Ammon's horn (tissue), 1 donor: ENCODE results near the gene EMC10.
"Not testable (repeated sequence)": the region's sequence is repeated elsewhere in the genome, so short reads cannot be mapped to it uniquely, and the experiment has no call there.

Experiments used
- DNase-seq: peaks from one replicate; pipeline ENCODE4 v3.0.0-alpha.2; 2016; ENCODE audit warnings: low spot score

The EMC10 gene

DNA sequence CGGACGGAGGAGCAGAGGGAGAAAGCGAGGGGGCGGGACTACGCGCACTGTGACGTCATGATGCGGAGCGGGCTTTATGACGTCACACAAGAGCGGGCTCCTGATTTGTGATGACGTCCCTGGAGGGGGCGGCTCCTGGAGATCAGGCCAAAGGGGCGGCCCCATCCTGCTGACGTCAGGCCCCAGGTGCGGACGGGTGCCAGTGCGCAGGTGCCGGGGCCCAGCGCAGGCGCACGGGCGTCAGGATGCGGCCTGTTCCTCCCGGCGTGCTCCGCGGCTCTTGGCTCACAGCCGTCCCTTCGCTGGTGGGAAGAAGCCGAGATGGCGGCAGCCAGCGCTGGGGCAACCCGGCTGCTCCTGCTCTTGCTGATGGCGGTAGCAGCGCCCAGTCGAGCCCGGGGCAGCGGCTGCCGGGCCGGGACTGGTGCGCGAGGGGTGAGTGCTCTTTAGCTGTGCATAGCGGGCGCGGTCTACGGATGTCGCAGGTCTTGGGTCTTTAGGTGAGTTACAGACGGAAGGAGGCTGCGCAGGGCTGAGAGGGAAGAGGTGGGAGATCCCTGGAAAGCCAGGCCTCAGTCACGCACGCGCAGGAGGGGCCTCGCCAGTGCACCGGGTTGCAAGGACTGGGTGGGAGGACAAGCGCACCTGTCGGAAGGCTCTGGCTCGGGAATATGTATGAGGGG, at the start of gene EMC10, which contains the start of gene GARIN5A:
TSS of gene EMC10 (plus strand) at position 284 of the 683 bp plus-strand sequence. CDS start at position 322, 38 bp downstream.
TSS of gene GARIN5A (minus strand) at position 625 of the 683 bp plus-strand sequence. CDS start at position 165, 460 bp downstream.
- DNase-seq = peak; percentile 89

DNA sequence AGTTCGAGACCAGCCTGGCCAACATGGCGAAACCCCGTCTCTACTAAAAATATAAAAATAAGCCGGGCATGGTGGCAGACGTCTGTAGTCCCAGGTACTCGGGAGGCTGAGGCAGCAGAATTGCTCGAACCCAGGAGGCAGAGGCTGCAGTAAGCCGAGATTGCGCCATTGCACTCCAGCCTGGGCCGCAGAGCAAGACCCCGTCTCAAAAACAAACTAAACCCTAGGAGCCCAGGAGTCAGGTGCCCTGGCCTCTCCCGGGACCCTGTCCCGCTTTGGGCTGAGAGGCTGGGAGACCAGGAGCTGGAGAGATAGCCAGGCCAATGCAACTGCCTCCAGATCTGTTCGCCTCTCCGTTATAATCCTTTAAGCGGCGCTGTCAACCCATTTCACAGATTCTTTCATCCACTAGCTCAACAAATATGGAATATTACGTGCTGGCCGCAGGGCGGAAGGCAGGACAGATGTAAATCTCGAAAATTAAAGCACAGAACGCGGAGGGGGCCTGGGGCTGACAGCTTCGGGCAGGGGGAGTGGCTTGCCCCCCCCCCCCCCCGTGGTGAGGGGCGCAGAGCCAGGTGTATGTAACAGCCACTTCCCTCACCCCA, 48.9 kb upstream of the EMC10 start:
- no peak for DNase-seq

DNA sequence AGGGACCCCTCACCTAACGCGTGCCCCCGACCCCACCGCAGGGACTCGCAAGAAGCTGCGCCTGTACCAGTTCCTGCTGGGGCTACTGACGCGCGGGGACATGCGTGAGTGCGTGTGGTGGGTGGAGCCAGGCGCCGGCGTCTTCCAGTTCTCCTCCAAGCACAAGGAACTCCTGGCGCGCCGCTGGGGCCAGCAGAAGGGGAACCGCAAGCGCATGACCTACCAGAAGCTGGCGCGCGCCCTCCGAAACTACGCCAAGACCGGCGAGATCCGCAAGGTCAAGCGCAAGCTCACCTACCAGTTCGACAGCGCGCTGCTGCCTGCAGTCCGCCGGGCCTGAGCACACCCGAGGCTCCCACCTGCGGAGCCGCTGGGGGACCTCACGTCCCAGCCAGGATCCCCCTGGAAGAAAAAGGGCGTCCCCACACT, 48.3 kb upstream of the EMC10 start:
- DNase-seq = peak; percentile 86

DNA sequence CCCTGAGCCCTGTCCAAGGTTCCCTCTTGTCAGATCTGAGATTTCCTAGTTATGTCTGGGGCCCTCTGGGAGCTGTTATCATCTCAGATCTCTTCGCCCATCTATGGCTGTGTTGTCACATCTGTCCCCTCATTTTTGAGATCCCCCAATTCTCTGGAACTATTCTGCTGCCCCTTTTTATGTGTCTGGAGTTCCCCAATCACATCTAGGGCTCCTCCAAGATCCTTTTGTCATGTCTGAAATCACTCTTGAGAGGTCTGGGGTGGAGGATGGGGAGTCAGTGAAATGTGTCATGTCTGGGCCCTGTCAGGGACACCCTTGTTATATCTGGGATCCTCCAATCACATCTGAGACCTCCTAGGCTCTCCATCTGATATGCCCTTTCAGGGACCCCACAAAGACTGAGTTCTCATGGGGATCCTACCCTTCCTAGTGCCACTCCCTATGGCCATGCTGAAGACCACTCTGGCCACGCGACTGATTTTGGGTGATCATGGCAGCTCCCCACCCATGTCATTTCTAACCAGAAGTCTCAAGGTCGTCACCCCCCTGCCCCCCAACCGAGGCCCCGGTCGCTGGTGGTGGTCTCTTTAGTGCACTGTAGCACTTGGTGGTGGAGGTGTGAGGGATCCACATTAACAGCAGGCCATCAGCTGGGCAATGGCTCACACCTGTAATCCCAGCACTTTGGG, 47.4 kb upstream of the EMC10 start:
- DNase-seq = no peak

DNA sequence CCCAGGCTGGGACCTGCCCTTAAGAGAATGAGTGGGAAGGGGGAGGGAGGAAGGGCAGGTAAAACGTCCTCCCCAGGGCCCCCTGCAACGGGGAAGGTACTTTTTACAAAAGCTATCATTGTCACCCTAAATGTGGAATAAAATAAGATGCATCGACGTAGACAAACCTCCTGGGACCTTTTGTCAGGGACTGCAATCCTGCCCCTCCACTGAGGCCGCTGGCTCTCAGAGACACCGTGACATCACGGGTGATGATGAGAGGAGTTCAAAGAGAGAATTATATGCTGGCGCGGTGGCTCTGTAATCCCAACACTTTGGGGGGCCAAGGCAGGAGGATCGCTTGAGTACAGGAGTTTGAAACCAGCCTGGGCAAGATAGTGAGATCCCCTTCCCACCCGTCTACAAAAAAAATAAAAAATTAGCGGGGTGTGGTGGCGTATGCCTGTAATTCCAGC, 45.4 kb upstream of the EMC10 start:
- DNase-seq = no peak

DNA sequence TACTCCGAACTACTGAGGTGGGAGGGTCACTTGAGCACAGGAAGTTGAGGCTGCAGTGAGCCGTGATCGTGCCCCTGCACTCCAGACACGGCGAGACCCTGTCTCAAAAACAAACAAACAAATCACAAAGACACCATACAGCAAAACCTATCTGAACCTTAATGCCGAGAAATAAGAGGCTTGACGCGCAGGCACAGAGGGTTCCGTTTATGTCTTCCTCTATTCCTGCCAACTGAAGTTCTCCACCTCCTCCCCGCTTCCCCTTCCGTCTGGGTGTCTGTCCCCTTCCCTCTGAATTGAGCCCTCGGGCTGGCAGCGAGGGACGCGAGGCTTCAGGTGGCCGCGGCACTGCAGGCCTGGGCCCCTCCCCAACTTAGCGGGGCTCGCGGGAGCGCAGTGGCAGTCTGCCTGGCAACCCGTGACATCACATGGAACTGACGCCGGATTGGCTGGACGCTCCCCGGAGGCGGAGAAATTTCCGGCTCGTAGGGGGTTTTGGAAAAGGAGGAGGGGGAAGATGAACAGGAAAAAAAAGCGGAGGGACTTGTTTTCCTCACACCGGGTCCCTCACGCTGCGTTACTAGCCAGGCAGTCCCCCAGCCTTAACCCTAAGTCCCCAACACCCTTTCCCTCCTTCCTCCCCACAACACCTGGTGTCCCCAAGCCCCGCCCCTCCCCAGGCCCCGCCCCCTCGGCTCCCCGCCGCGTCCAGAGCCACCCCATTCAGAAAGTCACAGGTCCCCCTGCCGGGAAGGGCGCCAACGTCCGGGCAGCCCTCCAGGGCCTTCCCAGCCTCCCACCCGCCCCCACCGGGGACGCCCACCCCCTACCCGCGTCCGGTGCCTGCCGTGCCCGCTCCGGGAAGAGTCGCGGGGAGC, 44.7 kb upstream of the EMC10 start:
- DNase-seq = peak; percentile 92

DNA sequence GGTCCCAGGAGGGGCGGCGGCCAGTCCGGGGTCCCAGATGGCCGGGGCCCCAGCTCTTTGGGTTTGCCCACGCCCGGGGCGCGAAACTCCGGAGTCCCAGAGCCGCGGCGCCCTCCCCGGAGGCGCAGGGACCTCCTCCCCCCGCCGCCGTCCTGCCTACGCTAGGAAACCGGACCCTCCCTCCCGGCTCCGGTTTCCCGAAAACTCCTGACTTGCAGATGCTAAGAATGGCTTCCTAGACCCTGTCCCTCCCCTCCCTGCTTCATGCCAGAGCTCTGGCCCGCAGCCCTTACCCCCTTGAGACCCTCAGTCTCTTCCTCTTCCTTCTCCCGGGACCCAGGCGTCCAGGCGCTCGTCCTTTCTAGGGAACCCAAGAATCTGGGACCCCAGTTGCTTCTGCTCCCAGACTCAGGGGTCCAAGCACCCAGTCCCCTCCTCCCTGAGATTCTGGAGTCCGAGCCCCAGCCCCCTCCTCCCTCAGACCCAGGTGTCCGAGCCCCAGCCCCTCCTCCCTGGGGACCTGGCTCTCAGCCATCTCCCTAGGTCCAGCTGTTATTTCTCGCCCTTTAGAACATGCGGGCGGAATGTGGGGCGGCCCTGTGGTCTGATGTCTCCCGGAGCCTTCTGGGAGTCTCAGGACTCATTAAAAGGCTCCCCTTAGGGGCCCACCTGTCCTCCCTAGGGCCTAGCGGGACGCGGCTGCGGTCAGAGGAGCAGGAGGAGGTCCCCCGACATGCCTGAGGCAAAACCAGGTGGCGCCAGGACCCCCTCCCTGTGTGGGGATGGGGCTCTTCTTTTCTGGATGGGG, 43.9 kb upstream of the EMC10 start, which contains the start of gene MYBPC2:
TSS of gene MYBPC2 (plus strand) at position 672 of the 808 bp plus-strand sequence. CDS start at position 734, 62 bp downstream.
- DNase-seq = no peak

DNA sequence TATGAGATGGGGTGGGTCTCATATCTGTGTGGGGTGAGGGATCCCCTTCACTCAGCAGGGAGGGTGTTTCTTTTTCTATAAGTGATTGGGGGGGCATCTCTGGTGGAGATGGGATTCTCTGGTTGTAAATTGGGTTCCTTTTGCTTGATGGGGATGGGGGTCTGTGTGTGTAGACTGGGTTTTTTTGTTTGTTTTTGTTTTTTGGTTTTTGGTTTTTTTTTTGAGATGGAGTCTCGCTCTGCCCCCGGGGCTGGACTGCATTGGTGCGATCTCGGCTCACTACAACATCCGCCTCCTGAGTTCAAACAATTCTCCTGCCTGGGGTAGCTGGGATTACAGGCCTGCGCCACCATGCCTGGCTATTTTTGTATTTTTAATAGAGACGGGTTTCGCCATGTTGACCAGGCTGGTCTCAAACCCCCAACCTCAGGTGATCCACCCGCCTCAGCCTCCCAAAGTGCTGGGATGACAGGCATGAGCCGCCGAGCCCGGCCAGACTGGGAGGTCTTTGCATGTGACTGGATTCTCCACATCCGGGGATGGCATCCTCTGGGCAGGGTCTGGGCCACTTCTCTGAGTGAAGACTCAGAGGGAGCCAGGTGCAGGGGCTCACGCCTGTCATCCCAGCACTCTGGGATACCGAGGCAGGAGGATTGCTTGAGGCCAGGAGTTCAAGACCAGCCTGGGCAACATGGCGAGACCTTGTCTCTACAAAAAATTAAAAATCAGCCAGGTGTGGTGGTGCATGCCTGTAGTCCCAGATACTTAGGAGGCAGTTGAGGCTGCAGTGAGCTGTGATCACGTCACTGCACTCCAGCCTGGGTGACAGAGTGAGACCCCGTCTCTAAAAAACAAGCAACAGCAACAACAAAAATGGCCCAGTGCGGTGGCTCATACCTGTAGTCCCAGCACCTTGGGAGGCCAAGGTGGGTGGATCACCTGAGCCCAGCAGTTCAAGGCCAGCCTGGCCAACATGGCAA, 42.8 kb upstream of the EMC10 start:
- no peak for DNase-seq

DNA sequence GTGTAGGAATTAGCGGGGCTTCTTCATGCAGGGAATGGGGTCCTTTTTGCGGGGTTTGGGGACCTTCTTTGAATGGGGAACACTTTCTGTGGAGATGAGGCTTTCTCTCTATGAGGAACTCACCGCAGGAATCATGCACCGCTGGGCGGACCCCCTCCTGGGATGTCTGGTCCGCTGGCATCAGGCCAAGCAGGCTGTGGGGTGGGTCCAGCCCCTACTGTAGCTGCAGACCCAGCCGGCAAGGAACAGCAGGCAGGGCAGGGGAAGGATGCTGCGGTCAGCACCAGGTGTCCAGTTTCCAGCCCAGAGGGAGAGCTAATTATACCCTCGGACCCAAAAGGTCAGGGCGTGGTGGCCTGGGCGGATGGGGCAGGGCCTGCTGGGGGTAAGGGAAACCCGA, 41.8 kb upstream of the EMC10 start:
- DNase-seq = no peak

DNA sequence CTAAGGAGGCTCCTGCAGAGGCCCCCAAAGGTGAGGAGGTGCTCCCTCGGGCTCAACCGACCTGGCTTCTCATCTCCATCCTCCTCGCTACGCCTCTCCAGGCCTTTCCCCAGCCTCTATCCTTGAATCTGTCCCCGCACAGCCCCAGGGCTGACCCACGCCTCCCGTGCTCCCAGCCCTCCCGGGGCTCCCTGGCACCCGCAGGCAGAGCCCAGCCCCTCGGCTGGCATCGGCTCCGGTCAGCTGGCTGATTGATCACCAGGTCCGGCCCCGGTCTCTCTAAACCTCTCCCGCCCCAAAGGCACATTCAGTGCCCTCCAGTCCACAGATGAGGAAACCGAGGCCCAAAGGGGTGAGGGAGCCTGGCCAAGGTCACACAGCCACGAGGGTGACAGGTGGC, 41.1 kb upstream of the EMC10 start:
- no peak for DNase-seq

DNA sequence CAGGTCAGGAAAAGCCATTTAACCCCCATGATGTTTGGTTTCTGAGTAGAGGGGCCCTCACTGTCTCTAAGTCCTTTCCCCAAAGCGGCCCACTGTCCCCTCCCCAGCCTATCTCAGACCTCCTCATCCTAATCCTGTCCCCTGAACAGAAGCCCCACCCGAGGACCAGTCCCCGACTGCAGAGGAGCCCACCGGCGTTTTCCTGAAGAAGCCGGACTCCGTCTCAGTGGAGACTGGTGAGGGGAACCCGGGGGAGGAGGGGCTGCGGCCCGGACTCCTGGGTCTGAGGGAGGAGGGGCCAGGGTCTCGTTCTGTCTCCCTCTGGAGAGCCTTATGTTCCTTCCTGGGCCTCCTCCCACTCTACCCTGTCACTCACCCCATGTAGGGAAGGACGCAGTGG, 40.7 kb upstream of the EMC10 start:
- no peak for DNase-seq

DNA sequence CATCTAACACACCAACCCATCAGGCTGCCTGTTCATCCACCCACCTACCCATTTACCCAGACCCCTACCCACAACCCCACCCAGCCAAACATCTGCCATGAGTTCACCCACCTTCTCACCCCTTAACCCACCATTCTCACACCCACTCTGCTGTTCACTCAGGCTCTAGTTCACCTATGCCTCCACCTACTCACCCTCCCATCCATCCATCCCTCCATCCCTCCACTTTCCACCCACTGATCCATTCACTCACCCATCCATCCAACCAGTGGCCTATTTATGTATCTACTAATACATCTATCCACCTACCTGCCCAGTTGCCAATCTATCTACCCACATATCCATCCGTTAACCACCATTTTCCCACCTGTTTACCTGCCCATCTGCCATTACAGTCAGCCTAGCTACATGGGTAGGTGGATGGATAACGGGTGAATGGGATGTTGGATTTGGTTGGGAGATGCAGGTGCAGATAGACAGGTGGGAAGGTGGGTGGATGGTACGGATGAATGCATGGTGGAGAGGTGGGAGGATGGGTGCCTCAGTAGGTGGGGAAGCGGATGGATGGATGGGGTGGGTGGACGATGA, 38.4 kb upstream of the EMC10 start:
- DNase-seq = no peak

DNA sequence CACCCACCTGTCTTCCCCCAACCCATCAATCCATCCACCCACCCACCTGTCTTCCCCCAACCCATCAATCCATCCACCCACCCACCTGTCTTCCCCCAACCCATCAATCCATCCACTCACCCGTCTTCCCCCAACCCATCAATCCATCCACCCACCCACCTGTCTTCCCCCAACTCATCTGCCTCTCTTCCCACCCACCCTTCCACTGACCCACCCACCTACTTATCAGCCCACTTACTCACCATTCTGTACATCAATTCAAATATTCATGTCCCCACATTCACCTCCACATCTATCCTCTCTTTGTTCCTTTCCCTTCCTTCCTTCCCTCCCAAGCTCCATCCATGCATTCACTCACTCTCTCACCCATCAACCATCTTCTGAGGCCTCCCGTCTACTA, 37.2 kb upstream of the EMC10 start:
- not testable (repeated sequence) for DNase-seq

DNA sequence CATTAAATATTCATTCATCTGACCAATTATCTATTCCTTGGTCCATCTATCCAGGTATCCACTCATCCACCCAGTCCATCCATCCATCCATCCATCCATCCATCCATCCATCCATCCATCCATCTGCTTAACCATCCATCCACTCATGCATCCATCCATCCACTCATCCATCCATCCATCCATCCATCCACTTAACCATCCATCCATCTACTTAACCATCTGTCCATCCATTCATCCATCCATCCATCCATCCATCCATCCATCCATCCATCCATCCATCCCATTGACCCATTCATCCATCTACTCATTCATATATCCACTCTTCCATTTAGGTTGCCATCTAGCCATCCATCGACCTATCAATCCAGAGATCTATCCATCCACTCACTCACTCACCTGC, 32.2 kb upstream of the EMC10 start:
- DNase-seq = no peak

DNA sequence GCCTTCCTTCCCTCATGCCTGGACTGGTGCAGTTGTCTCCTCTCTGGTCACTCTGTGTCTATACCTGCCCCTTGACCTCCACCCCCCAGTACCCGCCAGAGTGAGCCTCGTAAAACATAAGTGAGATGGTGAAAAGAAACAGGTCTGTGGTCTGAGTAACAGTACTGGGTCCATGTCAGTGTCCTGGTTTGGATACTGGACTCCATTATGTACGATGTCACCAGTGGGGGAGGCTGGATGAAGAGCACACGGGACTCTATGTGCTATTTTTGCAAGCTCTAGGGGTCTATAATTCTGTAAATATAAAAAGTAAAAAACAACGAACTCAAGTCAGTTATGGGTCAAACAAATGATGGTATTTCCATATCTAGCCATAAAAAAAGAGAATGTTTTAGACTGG, 29.3 kb upstream of the EMC10 start:
- no peak for DNase-seq

DNA sequence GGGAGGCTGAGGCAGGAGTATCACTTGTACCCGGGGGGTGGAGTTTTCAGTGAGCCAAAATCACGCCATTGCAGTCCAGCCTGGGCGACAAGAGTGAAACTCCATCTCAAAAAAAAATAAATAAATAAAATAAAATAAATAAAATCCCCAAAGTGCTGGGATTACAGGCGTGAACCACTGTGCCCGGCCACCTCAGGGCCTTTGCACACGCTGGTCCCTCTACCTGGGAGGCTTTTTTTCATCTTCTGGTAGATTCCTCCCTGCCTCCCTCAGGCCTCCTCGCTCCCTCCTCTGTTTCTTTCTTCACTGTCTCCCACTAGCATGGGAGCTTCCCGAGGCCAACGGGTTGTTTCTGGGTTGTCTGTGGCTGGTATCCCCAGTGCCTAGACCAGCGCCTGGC, 28.6 kb upstream of the EMC10 start:
- DNase-seq = no peak

DNA sequence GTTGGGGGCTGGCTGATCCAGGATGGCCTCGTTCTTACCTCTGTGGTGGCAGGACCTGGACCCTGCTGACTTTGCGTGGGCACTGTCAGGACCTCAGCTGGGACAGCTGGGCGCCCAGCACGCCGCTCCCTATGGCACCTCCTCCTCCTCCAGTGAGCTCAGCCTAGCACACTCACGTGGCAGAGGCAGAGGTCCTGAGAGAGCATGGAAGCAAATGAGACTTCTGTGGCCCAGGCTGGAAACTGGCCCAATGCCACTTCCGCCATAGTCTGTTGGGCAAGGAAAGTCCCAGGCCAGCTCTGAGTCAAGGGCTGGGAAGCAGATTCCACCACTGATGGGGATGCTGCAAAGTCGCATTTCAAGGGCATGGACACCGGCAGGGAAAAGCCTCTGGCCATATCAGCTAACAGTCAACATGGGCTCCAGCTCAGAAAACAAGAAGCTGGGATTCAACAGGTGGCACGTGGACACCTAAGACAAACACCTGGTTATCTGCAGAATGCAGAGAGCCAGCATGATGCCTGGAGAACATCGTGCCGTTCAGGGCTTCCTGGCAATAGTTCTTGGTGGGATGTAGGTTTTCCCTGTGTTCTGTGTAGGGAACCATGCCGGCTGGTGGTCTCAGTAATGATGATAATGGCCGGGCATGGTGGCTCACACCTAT, 26.9 kb upstream of the EMC10 start:
- no peak for DNase-seq

DNA sequence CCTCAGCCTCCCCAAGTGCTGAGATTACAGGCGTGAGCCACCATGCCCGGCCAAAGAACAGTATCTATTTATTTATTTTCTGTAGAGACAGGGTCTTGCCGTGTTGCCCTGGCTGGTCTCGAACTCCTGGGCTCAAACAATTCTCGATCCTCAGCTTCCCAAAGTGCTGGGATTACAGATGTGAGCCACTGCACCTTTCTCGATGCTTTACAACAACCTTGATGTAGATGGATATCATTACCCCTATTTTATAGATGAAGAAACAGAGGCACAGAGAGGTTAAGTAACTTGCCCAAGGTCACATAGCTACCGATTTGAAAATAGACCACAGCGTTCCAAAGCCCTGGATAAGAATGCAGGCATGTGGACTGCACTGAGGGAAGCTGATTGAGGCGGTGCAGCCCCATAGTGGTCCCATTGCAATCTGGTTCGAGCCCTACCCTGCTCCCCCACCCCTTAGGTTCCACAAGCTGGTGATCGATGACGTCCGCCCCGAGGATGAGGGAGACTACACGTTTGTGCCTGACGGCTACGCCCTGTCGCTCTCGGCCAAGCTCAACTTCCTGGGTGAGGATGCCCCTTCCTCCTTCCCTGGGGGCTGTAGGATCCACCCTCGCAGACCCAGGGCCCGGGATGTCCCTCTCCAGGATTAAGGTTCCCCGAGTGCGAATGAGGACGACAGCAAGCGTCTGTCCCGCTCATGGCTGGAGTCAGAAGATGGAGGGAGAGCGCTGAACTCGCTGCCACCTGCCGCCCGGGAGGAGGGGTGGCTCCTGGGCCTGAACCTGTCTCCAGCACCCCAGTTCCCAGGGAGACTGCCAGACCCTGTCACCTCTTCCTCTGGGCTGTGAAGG, 25.7 kb upstream of the EMC10 start:
- DNase-seq = no peak
